ENCODE data around the gene JAM3.

Gene JAM3

DNA sequence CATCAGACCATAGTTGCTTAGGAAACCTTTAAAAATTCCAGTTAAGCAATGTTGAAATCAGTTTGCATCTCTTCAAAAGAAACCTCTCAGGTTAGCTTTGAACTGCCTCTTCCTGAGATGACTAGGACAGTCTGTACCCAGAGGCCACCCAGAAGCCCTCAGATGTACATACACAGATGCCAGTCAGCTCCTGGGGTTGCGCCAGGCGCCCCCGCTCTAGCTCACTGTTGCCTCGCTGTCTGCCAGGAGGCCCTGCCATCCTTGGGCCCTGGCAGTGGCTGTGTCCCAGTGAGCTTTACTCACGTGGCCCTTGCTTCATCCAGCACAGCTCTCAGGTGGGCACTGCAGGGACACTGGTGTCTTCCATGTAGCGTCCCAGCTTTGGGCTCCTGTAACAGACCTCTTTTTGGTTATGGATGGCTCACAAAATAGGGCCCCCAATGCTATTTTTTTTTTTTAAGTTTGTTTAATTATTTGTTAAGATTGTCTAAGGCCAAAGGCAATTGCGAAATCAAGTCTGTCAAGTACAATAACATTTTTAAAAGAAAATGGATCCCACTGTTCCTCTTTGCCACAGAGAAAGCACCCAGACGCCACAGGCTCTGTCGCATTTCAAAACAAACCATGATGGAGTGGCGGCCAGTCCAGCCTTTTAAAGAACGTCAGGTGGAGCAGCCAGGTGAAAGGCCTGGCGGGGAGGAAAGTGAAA lies 81.5 kb downstream of the JAM3 start:
- no peak overlapping the region for H3K4me3 ChIP-seq (ENCODE audit: low read depth, low read length)
- TF ChIP-seq, protein P1, sequence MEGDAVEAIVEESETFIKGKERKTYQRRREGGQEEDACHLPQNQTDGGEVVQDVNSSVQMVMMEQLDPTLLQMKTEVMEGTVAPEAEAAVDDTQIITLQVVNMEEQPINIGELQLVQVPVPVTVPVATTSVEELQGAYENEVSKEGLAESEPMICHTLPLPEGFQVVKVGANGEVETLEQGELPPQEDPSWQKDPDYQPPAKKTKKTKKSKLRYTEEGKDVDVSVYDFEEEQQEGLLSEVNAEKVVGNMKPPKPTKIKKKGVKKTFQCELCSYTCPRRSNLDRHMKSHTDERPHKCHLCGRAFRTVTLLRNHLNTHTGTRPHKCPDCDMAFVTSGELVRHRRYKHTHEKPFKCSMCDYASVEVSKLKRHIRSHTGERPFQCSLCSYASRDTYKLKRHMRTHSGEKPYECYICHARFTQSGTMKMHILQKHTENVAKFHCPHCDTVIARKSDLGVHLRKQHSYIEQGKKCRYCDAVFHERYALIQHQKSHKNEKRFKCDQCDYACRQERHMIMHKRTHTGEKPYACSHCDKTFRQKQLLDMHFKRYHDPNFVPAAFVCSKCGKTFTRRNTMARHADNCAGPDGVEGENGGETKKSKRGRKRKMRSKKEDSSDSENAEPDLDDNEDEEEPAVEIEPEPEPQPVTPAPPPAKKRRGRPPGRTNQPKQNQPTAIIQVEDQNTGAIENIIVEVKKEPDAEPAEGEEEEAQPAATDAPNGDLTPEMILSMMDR (IDR thresholded peaks at IDR 0.05; ENCODE audit: borderline replicate concordance, insufficient read depth, low read depth, low read length): no peak

DNA sequence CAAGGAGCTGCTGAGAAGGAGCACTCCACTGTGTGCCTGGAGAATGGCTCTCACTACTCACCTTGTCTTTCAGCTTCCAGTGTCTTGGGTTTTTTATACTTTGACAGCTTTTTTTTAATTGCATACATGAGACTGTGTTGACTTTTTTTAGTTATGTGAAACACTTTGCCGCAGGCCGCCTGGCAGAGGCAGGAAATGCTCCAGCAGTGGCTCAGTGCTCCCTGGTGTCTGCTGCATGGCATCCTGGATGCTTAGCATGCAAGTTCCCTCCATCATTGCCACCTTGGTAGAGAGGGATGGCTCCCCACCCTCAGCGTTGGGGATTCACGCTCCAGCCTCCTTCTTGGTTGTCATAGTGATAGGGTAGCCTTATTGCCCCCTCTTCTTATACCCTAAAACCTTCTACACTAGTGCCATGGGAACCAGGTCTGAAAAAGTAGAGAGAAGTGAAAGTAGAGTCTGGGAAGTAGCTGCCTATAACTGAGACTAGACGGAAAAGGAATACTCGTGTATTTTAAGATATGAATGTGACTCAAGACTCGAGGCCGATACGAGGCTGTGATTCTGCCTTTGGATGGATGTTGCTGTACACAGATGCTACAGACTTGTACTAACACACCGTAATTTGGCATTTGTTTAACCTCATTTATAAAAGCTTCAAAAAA lies 82.3 kb downstream of the JAM3 start:
- H3K4me3 ChIP-seq (ENCODE audit: low read depth, low read length): no peak overlapping the region
- TF ChIP-seq, protein P1 (IDR thresholded peaks at IDR 0.05; ENCODE audit: borderline replicate concordance, insufficient read depth, low read depth, low read length): no peak

DNA sequence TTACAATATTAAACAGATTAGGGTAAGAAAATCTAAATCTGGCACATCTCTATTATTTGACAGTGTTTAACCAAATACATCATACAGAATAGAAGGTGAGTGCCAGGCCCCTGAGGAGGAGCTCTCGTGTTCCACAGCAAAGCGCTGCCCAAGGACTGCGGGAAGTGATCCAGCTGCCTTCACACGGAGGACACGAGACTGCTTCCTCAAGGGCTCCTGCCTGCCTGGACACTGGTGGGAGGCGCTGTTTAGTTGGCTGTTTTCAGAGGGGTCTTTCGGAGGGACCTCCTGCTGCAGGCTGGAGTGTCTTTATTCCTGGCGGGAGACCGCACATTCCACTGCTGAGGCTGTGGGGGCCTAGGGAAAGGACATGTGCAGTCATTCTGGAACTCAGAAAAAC lies 83.8 kb downstream of the JAM3 start:
- TF ChIP-seq, protein P1 (IDR thresholded peaks at IDR 0.05; ENCODE audit: borderline replicate concordance, insufficient read depth, low read depth, low read length): no peak

DNA sequence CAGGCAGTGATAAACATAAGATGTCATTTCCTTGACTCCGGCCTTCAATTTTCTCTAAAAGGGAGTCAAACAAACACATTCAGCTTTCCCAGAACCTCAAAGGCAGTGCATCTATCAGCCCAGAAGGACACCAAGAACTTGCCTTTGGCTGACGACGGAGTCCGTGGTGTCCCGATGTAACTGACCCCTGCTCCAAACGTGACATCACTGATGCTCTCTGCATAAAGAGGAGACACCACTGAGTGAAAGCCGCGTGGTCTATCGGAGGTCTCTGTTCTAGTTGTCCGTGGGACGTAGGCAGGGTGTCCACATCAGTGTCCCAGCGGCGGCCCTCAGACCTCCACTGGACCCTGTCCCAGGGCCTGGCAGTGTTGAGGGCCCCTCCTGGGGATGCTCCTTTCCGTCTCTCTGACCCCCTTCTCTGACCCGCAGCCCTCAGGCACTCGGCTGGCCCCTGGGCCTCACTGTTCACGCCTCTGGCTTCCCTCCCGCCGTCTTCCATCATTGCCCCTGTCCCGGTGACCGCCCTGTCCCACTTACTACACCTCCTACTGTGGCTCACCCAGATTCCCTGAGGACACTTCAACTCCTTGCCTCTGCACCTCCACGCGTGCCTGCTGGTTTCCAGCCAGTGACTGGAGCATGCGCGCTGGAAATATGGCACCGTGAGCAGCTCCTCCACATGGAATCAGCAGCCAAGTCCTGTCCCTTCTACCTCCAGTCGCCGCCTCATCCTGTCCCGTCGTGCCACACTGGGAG lies 84.5 kb downstream of the JAM3 start:
- no peak overlapping the region for H3K4me3 ChIP-seq (ENCODE audit: low read depth, low read length)
- TF ChIP-seq, protein P1 (IDR thresholded peaks at IDR 0.05; ENCODE audit: borderline replicate concordance, insufficient read depth, low read depth, low read length): no peak

More for the DNA sequence above, 83.8 kb downstream of the JAM3 start:
- no peak overlapping the region for H3K4me3 ChIP-seq (ENCODE audit: low read depth, low read length)

DNA sequence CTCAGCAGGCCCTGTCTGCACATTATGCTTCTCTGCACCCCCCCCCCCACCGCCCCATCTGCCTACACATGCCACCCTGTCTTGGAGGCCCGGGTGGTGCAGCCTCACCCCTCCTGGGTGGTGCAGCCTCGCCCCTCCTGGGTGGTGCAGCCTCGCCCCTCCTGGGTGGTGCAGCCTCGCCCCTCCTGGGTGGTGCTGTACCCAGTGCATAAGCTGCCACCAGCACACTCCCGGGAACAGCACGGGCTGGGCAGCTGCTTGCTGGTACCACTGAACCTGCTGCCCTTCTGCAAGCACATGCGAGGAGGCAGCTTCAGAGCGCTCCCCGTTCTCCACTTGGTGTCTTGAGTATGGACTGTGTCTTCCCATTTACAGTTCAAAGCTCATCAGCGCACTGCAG lies 85.6 kb downstream of the JAM3 start:
- H3K4me3 ChIP-seq (ENCODE audit: low read depth, low read length): no peak overlapping the region
- TF ChIP-seq, protein P1 (IDR thresholded peaks at IDR 0.05; ENCODE audit: borderline replicate concordance, insufficient read depth, low read depth, low read length): no peak

DNA sequence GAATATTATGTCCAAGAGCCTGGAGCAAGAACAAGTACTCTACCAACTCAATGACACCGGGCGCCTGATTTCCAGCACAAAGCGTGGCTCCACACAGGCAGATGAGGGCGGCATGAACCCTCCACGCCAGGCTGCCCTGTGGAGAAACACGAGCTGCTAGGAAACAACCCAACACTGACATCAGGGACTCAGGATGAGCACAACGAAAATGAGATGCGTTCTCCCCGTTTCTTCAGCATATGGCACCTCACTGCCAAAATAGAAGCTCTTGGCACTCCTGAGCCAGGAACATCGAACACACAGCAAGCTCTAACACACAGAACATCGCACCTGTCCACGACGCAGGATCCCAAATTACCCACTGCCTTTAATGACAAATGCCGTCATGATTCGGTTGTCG lies 86.6 kb downstream of the JAM3 start:
- TF ChIP-seq, protein P1 (IDR thresholded peaks at IDR 0.05; ENCODE audit: borderline replicate concordance, insufficient read depth, low read depth, low read length): no peak
- no peak overlapping the region for H3K4me3 ChIP-seq (ENCODE audit: low read depth, low read length)

Data from GM12875 (cell line).